CD4-positive, alpha-beta T cell (primary cell): ENCODE measurements around the gene BCAR3. TPM values are rescaled to one million over a fixed set of nuclear protein-coding genes. Genes with fewer than 3 reads are reported as not detected.

Source experiments
- ATAC-seq: fragments of 200-7000 bp; cut with Tn5 transposase; one replicate; pipeline ENCODE4 v1.10.0; 2022; ENCODE audit warnings: mild to moderate bottlenecking; ENCODE audit not compliant: poor library complexity
- CTCF ChIA-PET: fragments of 350-600 bp; sonication (Branson Sonifier 250); formaldehyde crosslinking; loops from one replicate; lab custom pipeline; 2021; ENCODE audit warnings: antibody characterized with exemption, inconsistent platforms; lab: Charles Lee
- POLR2A ChIA-PET: fragments of 350-600 bp; sonication (Branson Sonifier 250); formaldehyde crosslinking; loops from one replicate; lab custom pipeline; 2021; ENCODE audit warnings: antibody characterized with exemption, inconsistent platforms; lab: Charles Lee
- DNase-seq, 14 experiments: peaks; one replicate each; pipeline ENCODE4 v3.0.0-alpha.2; 2013 to 2020; ENCODE audit warnings: mixed read lengths in 2 of 14
- H3K27ac ChIP-seq, 2 donors: one replicate each; pipeline versions ENCODE4 v1.5.1 to v1.7.0; 2013; ENCODE audit warnings: low read length in 2 of 2, low read depth in 1 of 2, mild to moderate bottlenecking in 1 of 2
- H3K27me3 ChIP-seq, 2 experiments: 1 replicate in 1 of 2; 2 replicates in 1 of 2; pipeline versions ENCODE4 v1.6.1 to v1.7.0; 2013; ENCODE audit warnings: low read length in 2 of 2, control low read depth in 1 of 2, mild to moderate bottlenecking in 1 of 2, moderate library complexity in 1 of 2; ENCODE audit not compliant: insufficient read depth in 2 of 2, control insufficient read depth in 1 of 2
- H3K36me3 ChIP-seq: one replicate; pipeline ENCODE4 v1.6.1; 2013; ENCODE audit warnings: low read length, control low read depth; ENCODE audit not compliant: insufficient read depth
- H3K4me1 ChIP-seq: one replicate; pipeline ENCODE4 v1.6.1; 2013; ENCODE audit warnings: low read length, control low read depth; ENCODE audit not compliant: insufficient read depth
- H3K4me3 ChIP-seq: one replicate; pipeline ENCODE4 v1.5.1; 2013; ENCODE audit warnings: mild to moderate bottlenecking, low read length, moderate library complexity
- H3K9me3 ChIP-seq, 2 experiments: 1 replicate in 1 of 2; 2 replicates in 1 of 2; pipeline versions ENCODE4 v1.6.1 to v1.7.0; 2013; ENCODE audit warnings: low read length in 2 of 2, mild to moderate bottlenecking in 2 of 2, control low read depth in 1 of 2, moderate library complexity in 1 of 2; ENCODE audit not compliant: control insufficient read depth in 1 of 2, insufficient read depth in 1 of 2
- H3K27ac Mint-ChIP-seq: one replicate; pipeline ENCODE4 v1.8.0; 2020; ENCODE audit warnings: mixed read lengths
- H3K27me3 Mint-ChIP-seq: one replicate; pipeline ENCODE4 v1.8.0; 2021; ENCODE audit warnings: mixed read lengths
- H3K36me3 Mint-ChIP-seq: one replicate; pipeline ENCODE4 v1.8.0; 2021; ENCODE audit warnings: low read depth, mixed read lengths
- H3K4me1 Mint-ChIP-seq: one replicate; pipeline ENCODE4 v1.8.0; 2021; ENCODE audit warnings: low read depth, mixed read lengths
- H3K4me3 Mint-ChIP-seq: one replicate; pipeline ENCODE4 v1.8.0; 2020; ENCODE audit warnings: mild to moderate bottlenecking, mixed read lengths
- H3K9me3 Mint-ChIP-seq: one replicate; pipeline ENCODE4 v1.8.0; 2020; ENCODE audit warnings: mixed read lengths
- CTCF ChIP-seq: fragments of 200-600 bp; IDR thresholded peaks from one replicate; pipeline ENCODE4 v1.8.0; 2022; ENCODE audit warnings: antibody characterized with exemption, mild to moderate bottlenecking
- intact Hi-C, 2 experiments: fragments of 100-400 bp; cut with DNase I in 1 of 2; cut with micrococcal nuclease in 1 of 2; formaldehyde crosslinking; loops; one replicate each; pipeline versions ENCODE4 v1.15.1 to v1.9.0; 2023 to 2025; cut with DNase I, micrococcal nuclease
- total RNA-seq, 174 experiments: library from RNA in 2 of 174; stranded (reverse) in 2 of 174; gene quantifications; one replicate each; pipeline ENCODE4 v1.2.3 and lab custom pipeline; 2021 to 2026

Gene BCAR3
- total RNA-seq, 2 experiments from 2014 or later: 0.47 to 0.92 TPM

GRCh38 chr1:93598396-93598795 lies 83.2 kb downstream of the BCAR3 start:
- ChIA-PET CTCF (no interaction called here), POLR2A (no interaction called here)
- Histone ChIP-seq H3K36me3 (no peaks in the 10 kb centered on the region), H3K9me3 (no peaks in the 10 kb centered on the region), H3K27me3 (no peaks in the 10 kb centered on the region), H3K4me3 (no peak overlapping the region), H3K27ac (no peak overlapping the region), H3K4me1 (no peaks in the 10 kb centered on the region)
- Mint-ChIP-seq H3K27ac (no peak overlapping the region), H3K36me3 (no peaks in the 10 kb centered on the region), H3K4me1 (no peaks in the 10 kb centered on the region), H3K4me3 (no peak overlapping the region), H3K27me3 (no peaks in the 10 kb centered on the region), H3K9me3 (no peaks in the 10 kb centered on the region)
- ATAC-seq: no peak
- no peak for TF ChIP-seq CTCF
- no peak for DNase-seq
- intact Hi-C loops: no loop called here

- H3K36me3 Mint-ChIP-seq: no peaks in the 10 kb centered on the region
- no peaks in the 10 kb centered on the region for H3K4me1 Mint-ChIP-seq
- intact Hi-C loops: no loop called here
- ChIA-PET POLR2A (no interaction called here), CTCF (no interaction called here)
- H3K4me1 ChIP-seq: no peaks in the 10 kb centered on the region
- no peak for TF ChIP-seq CTCF
- ATAC-seq (no peak), DNase-seq (no peak)
- H3K9me3 Mint-ChIP-seq: no peaks in the 10 kb centered on the region
- no peaks in the 10 kb centered on the region for H3K27me3 Mint-ChIP-seq
- no peak overlapping the region for H3K4me3 ChIP-seq
- no peaks in the 10 kb centered on the region for H3K9me3 ChIP-seq
- H3K27me3 ChIP-seq: no peaks in the 10 kb centered on the region
- H3K27ac Mint-ChIP-seq: no peak overlapping the region
- H3K27ac ChIP-seq: no peak overlapping the region
- no peaks in the 10 kb centered on the region for H3K36me3 ChIP-seq
- H3K4me3 Mint-ChIP-seq: no peak overlapping the region
These were observed 83.9 kb downstream of the BCAR3 start for GRCh38 chr1:93597709-93598108.

- H3K4me1 Mint-ChIP-seq: peaks cover 6% of the 10 kb centered on the region
- ChIA-PET CTCF (no interaction called here), POLR2A (no interaction called here)
- peaks cover 5% of the 10 kb centered on the region for H3K4me1 ChIP-seq
- no peak overlapping the region for H3K27ac ChIP-seq
- ATAC-seq: no peak
- no peak overlapping the region for H3K4me3 Mint-ChIP-seq
- H3K9me3 ChIP-seq: no peaks in the 10 kb centered on the region
- no peak overlapping the region for H3K27ac Mint-ChIP-seq
- no peaks in the 10 kb centered on the region for H3K36me3 Mint-ChIP-seq
- TF ChIP-seq CTCF: no peak
- intact Hi-C loops: no loop called here
- DNase-seq: no peak
- no peak overlapping the region for H3K4me3 ChIP-seq
- H3K27me3 ChIP-seq: no peaks in the 10 kb centered on the region
- no peaks in the 10 kb centered on the region for H3K27me3 Mint-ChIP-seq
- H3K9me3 Mint-ChIP-seq: no peaks in the 10 kb centered on the region
- H3K36me3 ChIP-seq: no peaks in the 10 kb centered on the region
These were observed 85.1 kb downstream of the BCAR3 start for GRCh38 chr1:93596329-93597089.
